HL-60 (cell line): ENCODE data around the gene IL6ST.
A peak's percentile ranks its signal among the peaks of the same experiment; 100 is the strongest.
"Not testable (repeated sequence)": the region's sequence is repeated elsewhere in the genome, so short reads cannot be mapped to it uniquely, and the experiment has no call there.

Experiments used
- DNase-seq, 2 experiments: peaks; one replicate each; pipeline ENCODE4 v3.0.0-alpha.2; 2010 to 2020; ENCODE audit warnings: low read depth in 1 of 2, low spot score in 1 of 2
- H3K27ac ChIP-seq: fragments of 250-450 bp; sonication (Bioruptor Pico); replicated peaks from 2 replicates; pipeline ENCODE4 v1.5.1; 2020; ENCODE audit warnings: mild to moderate bottlenecking, moderate library complexity
- H3K27me3 ChIP-seq: fragments of 250-450 bp; sonication (Bioruptor Pico); 2 replicates; pipeline ENCODE4 v1.5.1; 2021; ENCODE audit warnings: mild to moderate bottlenecking, moderate library complexity; ENCODE audit not compliant: insufficient read depth, poor library complexity, severe bottlenecking
- H3K4me3 ChIP-seq: replicated peaks from 2 replicates; pipeline ENCODE4 v1.5.1; 2011; ENCODE audit warnings: mild to moderate bottlenecking, control low read depth, low read length; ENCODE audit not compliant: insufficient read depth
- GABPA ChIP-seq: IDR thresholded peaks from 2 replicates; pipeline ENCODE4 v1.6.1; 2012; ENCODE audit warnings: low read depth
- POLR2AphosphoS5 ChIP-seq: IDR thresholded peaks from 2 replicates; pipeline ENCODE4 v1.6.1; 2012; ENCODE audit warnings: low read depth
- SPI1 ChIP-seq: IDR thresholded peaks from 2 replicates; pipeline ENCODE4 v1.6.1; 2012; ENCODE audit warnings: low read depth, mild to moderate bottlenecking, borderline replicate concordance
- TF ChIP-seq, protein P1 (sequence below): IDR thresholded peaks from one replicate; pipeline ENCODE4 v1.5.1; 2011; ENCODE audit warnings: low read length, control low read depth, inconsistent platforms; ENCODE audit not compliant: insufficient read depth
- TF ChIP-seq, protein P2 (sequence below): IDR thresholded peaks from 2 replicates; pipeline ENCODE4 v1.6.1; 2012; ENCODE audit warnings: low read depth; ENCODE audit not compliant: insufficient replicate concordance

Gene IL6ST

DNA sequence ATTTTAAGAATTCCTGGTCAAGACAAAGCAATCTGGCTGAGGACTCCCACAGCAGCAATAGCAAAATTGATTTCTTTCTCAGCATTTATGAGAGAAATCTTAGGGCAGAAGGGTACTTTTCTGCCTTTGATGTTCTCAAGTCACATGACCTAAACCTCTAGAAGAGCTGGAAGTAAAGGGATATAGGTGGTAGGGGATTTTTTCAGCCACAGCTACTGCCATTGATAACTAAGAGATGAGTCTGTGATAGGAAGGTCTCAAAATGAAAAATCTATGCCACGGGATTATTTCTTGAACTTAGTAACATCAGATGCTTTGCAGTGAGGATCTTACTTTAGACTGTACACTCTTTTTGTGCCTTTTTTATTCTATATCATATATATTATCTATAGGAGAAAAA is 35.6 kb downstream of the IL6ST start:
- DNase-seq = no peak
- Histone ChIP-seq H3K27ac (no peak overlapping the region), H3K27me3 (no peaks in the 10 kb centered on the region), H3K4me3 (no peak overlapping the region)
- TF ChIP-seq, protein P1, sequence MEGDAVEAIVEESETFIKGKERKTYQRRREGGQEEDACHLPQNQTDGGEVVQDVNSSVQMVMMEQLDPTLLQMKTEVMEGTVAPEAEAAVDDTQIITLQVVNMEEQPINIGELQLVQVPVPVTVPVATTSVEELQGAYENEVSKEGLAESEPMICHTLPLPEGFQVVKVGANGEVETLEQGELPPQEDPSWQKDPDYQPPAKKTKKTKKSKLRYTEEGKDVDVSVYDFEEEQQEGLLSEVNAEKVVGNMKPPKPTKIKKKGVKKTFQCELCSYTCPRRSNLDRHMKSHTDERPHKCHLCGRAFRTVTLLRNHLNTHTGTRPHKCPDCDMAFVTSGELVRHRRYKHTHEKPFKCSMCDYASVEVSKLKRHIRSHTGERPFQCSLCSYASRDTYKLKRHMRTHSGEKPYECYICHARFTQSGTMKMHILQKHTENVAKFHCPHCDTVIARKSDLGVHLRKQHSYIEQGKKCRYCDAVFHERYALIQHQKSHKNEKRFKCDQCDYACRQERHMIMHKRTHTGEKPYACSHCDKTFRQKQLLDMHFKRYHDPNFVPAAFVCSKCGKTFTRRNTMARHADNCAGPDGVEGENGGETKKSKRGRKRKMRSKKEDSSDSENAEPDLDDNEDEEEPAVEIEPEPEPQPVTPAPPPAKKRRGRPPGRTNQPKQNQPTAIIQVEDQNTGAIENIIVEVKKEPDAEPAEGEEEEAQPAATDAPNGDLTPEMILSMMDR = no peak
- TF ChIP-seq POLR2AphosphoS5 (no peak), SPI1 (no peak), GABPA (no peak)
- TF ChIP-seq, protein P2, sequence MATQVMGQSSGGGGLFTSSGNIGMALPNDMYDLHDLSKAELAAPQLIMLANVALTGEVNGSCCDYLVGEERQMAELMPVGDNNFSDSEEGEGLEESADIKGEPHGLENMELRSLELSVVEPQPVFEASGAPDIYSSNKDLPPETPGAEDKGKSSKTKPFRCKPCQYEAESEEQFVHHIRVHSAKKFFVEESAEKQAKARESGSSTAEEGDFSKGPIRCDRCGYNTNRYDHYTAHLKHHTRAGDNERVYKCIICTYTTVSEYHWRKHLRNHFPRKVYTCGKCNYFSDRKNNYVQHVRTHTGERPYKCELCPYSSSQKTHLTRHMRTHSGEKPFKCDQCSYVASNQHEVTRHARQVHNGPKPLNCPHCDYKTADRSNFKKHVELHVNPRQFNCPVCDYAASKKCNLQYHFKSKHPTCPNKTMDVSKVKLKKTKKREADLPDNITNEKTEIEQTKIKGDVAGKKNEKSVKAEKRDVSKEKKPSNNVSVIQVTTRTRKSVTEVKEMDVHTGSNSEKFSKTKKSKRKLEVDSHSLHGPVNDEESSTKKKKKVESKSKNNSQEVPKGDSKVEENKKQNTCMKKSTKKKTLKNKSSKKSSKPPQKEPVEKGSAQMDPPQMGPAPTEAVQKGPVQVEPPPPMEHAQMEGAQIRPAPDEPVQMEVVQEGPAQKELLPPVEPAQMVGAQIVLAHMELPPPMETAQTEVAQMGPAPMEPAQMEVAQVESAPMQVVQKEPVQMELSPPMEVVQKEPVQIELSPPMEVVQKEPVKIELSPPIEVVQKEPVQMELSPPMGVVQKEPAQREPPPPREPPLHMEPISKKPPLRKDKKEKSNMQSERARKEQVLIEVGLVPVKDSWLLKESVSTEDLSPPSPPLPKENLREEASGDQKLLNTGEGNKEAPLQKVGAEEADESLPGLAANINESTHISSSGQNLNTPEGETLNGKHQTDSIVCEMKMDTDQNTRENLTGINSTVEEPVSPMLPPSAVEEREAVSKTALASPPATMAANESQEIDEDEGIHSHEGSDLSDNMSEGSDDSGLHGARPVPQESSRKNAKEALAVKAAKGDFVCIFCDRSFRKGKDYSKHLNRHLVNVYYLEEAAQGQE = no peak

GRCh38 chr5:55941154-55941553 is 53.6 kb downstream of the IL6ST start:
- DNase-seq, H3K27me3 ChIP-seq, H3K4me3 ChIP-seq, H3K27ac ChIP-seq: not testable (repeated sequence)

- not testable (repeated sequence) for DNase-seq, H3K27me3 ChIP-seq, H3K27ac ChIP-seq, H3K4me3 ChIP-seq
These were observed 57.2 kb downstream of the IL6ST start for GRCh38 chr5:55937598-55937997.

GRCh38 chr5:55936100-55936693 is 58.6 kb downstream of the IL6ST start:
- H3K27me3 ChIP-seq = no peaks in the 10 kb centered on the region
- H3K27ac ChIP-seq = no peak overlapping the region
- H3K4me3 ChIP-seq = no peak overlapping the region
- peak; percentile 36 to 61 for DNase-seq
- no peak for TF ChIP-seq GABPA
- TF ChIP-seq, protein P1 = peak; percentile 54
- TF ChIP-seq POLR2AphosphoS5 = no peak
- TF ChIP-seq, protein P2 = no peak

DNA sequence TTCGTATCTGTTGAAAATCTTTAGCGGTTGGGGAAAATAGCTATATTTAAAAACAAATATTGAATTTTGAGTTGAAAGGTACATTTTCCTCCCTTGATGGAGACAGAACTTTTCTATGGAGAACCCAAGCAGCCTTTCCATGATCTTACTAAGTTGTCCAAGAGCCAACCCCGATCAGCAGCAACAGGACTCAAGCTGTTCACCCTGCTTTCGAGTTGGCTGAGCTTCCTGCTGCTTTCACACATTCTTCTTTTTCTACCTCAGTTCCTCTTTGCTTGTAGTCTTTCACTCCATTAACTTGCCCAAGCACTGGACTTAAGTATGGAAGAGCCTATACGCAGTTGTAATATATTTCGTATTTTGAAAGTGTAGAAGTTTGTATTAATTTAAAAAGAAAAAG is 59.4 kb downstream of the IL6ST start:
- Histone ChIP-seq H3K27me3 (no peaks in the 10 kb centered on the region), H3K4me3 (no peak overlapping the region), H3K27ac (no peak overlapping the region)
- no peak for DNase-seq
- TF ChIP-seq GABPA (no peak), POLR2AphosphoS5 (no peak), SPI1 (no peak)
- TF ChIP-seq, protein P2 = no peak
